Measurements from ENCODE around the gene NCR3LG1.

DNA sequence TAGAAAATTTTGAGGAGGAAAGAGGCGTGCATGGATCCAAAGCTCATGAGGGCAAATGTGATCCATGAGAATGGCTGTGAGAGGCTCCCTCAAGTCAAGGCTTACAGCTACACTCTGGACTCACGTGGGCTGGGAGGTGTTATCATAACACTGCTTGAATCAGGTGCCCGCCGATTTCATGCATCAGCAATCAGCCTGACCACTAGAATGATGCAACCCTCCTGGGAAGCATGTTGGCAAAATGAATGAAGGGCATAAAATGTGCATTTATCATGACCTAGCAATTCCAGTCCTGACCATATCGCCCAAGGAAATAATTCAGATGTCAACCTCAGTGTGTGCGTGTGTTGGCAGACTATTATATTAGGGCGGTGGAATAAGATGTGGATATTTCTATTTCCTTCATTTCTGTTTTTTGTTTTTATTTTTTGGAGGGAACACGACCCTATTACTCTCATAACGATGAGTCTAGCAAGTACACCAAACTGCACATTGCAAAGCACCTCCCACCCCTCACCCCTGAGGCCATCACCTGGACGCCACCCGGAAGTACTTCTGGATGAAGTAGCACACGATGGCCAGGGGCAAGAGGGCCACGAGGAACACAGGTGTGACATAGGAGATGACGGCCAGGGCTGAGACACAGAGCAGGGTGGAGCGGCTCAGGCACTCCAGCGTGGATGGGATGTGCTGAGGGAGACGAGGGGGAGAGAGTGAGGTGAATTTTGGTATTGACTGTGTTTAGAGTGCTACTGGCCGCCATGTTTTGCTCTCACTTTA, 52.6 kb downstream of the NCR3LG1 start:
- TF ChIP-seq, protein P1, sequence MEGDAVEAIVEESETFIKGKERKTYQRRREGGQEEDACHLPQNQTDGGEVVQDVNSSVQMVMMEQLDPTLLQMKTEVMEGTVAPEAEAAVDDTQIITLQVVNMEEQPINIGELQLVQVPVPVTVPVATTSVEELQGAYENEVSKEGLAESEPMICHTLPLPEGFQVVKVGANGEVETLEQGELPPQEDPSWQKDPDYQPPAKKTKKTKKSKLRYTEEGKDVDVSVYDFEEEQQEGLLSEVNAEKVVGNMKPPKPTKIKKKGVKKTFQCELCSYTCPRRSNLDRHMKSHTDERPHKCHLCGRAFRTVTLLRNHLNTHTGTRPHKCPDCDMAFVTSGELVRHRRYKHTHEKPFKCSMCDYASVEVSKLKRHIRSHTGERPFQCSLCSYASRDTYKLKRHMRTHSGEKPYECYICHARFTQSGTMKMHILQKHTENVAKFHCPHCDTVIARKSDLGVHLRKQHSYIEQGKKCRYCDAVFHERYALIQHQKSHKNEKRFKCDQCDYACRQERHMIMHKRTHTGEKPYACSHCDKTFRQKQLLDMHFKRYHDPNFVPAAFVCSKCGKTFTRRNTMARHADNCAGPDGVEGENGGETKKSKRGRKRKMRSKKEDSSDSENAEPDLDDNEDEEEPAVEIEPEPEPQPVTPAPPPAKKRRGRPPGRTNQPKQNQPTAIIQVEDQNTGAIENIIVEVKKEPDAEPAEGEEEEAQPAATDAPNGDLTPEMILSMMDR (IDR thresholded peaks at IDR 0.05; ENCODE audit: extremely low read depth in 1 of 2, insufficient read depth in 1 of 2, low read depth in 1 of 2, low read length in 2 of 2), result no peak
- no peak for TF ChIP-seq POLR2A (IDR thresholded peaks at IDR 0.05; ENCODE audit: low read depth, low read length)
- TF ChIP-seq POLR2AphosphoS5 (IDR thresholded peaks at IDR 0.05; ENCODE audit: insufficient read depth, low read depth, low read length), result no peak
- no peak for TF ChIP-seq EZH2 (IDR thresholded peaks at IDR 0.05; ENCODE audit: borderline replicate concordance, low read depth, low read length, severe bottlenecking)

Data from endothelial cell of umbilical vein (primary cell).